ENCODE measurements around the gene LCK. TPM values are rescaled to one million over a fixed set of nuclear protein-coding genes. Genes with fewer than 3 reads are reported as not detected.
A peak's percentile ranks its signal among the peaks of the same experiment; 100 is the strongest.

Gene LCK
- total and polyA plus RNA-seq, 9 of the 15 experiments (the other 6 are each of a cell fraction or from before 2014, with no cell fraction given) = 0.04 to 0.47 (median 0.13) TPM; not detected in 6

- TF ChIP-seq NR3C1 (CRISPR knock-in tag; IDR thresholded peaks at IDR 0.05) (no peak), NRF1 (conservative IDR thresholded peaks at IDR 0.05 in 1 of 2, IDR thresholded peaks at IDR 0.05 in 1 of 2) (no peak), ZNF740 (CRISPR knock-in tag; IDR thresholded peaks at IDR 0.05) (peak; percentile 68; the same call in 1 of the 2 replicates), ZNF740 (tag; IDR thresholded peaks at IDR 0.05) (no peak; a peak in 1 of 4 replicates), RAD21 (CRISPR knock-in tag; conservative IDR thresholded peaks at IDR 0.05 in 1 of 2, IDR thresholded peaks at IDR 0.05 in 1 of 2) (no peak), MXD1 (CRISPR knock-in tag; IDR thresholded peaks at IDR 0.05; ENCODE audit: borderline replicate concordance, poor library complexity, severe bottlenecking) (no peak), STAG1 (CRISPR knock-in tag; IDR thresholded peaks at IDR 0.05; ENCODE audit: borderline replicate concordance) (no peak), STAT5B (CRISPR knock-in tag; IDR thresholded peaks at IDR 0.05) (no peak), ARID3A (IDR thresholded peaks at IDR 0.05; ENCODE audit: borderline replicate concordance, low read depth, low read length) (no peak), CEBPG (CRISPR knock-in tag; IDR thresholded peaks at IDR 0.05) (no peak), CEBPG (tag; conservative IDR thresholded peaks at IDR 0.05 in 1 of 2, IDR thresholded peaks at IDR 0.05 in 1 of 2) (0 out of 4 replicates have a peak, but pooled peaks of 1 of the 2 experiments have one; percentile 8), BRD9 (IDR thresholded peaks at IDR 0.05; ENCODE audit: low read depth, partially characterized antibody) (peak; percentile 28), MEIS2 (IDR thresholded peaks at IDR 0.05; ENCODE audit: partially characterized antibody) (no peak), TBP (optimal IDR thresholded peaks at IDR 0.05; ENCODE audit: low read depth, low read length) (no peak), U2AF2 (optimal IDR thresholded peaks at IDR 0.05; ENCODE audit: low read depth, low read length) (no peak), YY1 (IDR thresholded peaks at IDR 0.05; ENCODE audit: borderline replicate concordance in 1 of 3, control insufficient read depth in 1 of 3, extremely low read depth in 1 of 3, insufficient read depth in 3 of 3, insufficient read length in 1 of 3, insufficient replicate concordance in 2 of 3, low read depth in 1 of 3, low read length in 2 of 3) (no peak), GTF2E2 (tag; IDR thresholded peaks at IDR 0.05) (peak; percentile 65; the same call in 1 of the 2 replicates), SMAD3 (CRISPR knock-in tag; conservative IDR thresholded peaks at IDR 0.05) (no peak), ZNF766 (CRISPR knock-in tag; conservative IDR thresholded peaks at IDR 0.05) (no peak)
- TF ChIP-seq, protein P1, sequence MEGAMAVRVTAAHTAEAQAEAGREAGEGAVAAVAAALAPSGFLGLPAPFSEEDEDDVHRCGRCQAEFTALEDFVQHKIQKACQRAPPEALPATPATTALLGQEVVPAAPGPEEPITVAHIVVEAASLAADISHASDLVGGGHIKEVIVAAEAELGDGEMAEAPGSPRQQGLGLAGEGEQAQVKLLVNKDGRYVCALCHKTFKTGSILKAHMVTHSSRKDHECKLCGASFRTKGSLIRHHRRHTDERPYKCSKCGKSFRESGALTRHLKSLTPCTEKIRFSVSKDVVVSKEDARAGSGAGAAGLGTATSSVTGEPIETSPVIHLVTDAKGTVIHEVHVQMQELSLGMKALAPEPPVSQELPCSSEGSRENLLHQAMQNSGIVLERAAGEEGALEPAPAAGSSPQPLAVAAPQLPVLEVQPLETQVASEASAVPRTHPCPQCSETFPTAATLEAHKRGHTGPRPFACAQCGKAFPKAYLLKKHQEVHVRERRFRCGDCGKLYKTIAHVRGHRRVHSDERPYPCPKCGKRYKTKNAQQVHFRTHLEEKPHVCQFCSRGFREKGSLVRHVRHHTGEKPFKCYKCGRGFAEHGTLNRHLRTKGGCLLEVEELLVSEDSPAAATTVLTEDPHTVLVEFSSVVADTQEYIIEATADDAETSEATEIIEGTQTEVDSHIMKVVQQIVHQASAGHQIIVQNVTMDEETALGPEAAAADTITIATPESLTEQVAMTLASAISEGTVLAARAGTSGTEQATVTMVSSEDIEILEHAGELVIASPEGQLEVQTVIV (CRISPR knock-in tag; IDR thresholded peaks at IDR 0.05; ENCODE audit: borderline replicate concordance) = no peak
Observed at GRCh38 chr1:32220746-32221580, 30.1 kb upstream of the LCK start (continued).

Measured in K562 (cell line).